IMR-90 (cell line): Measurements from ENCODE around the gene BHLHE23. TPM values are rescaled to one million over a fixed set of nuclear protein-coding genes. Genes with fewer than 3 reads are reported as not detected.

ENCODE experiments used
- ATAC-seq: fragments of 200-7000 bp; cut with Tn5 transposase; 2 replicates; pipeline ENCODE4 v1.9.1; 2020; ENCODE audit warnings: low read depth, mild to moderate bottlenecking, moderate library complexity
- BruUV-seq: library from RNA; stranded (reverse); fragments of 400-500 nt; replicated peaks from 2 replicates; lab custom pipeline; 2021; lab: Mats Ljungman, UMichigan
- CTCF ChIA-PET: fragments of 300-600 bp; formaldehyde crosslinking; extraction: SDS; loops from one replicate; lab custom pipeline; 2021; ENCODE audit warnings: antibody characterized with exemption; lab: Yijun Ruan, JAX
- POLR2A ChIA-PET: fragments of 300-600 bp; sonication (Branson Sonifier 250); formaldehyde crosslinking; loops from one replicate; lab custom pipeline; 2022; ENCODE audit warnings: antibody characterized with exemption; ENCODE audit not compliant: unreplicated experiment; lab: Charles Lee
- DNase-seq: peaks from one replicate; pipeline ENCODE4 v3.0.0; 2013
- H2AFZ ChIP-seq: replicated peaks from 2 replicates; pipeline ENCODE3; 2013; ENCODE audit warnings: low read length, mild to moderate bottlenecking; ENCODE audit not compliant: poor library complexity
- H2AK5ac ChIP-seq: 2 replicates; pipeline ENCODE4 v1.6.1; 2013; ENCODE audit warnings: low read depth, low read length, inconsistent platforms
- H2AK9ac ChIP-seq: replicated peaks from 2 replicates; pipeline ENCODE3; 2013; ENCODE audit warnings: mild to moderate bottlenecking, low read depth, low read length, moderate library complexity; ENCODE audit not compliant: poor library complexity
- H2BK120ac ChIP-seq: 2 replicates; pipeline ENCODE4 v1.6.1; 2013; ENCODE audit warnings: low read depth, low read length, inconsistent platforms
- H2BK15ac ChIP-seq: 3 replicates; pipeline ENCODE4 v1.6.1; 2013; ENCODE audit warnings: low read depth, low read length, inconsistent platforms
- H2BK20ac ChIP-seq: 2 replicates; pipeline ENCODE4 v1.6.1; 2013; ENCODE audit warnings: low read depth, mild to moderate bottlenecking, inconsistent platforms, low read length, moderate library complexity
- H2BK5ac ChIP-seq: 2 replicates; pipeline ENCODE4 v1.6.1; 2013; ENCODE audit warnings: mild to moderate bottlenecking, low read depth, low read length, inconsistent platforms; ENCODE audit not compliant: poor library complexity, severe bottlenecking
- H3K14ac ChIP-seq: replicated peaks from 2 replicates; pipeline ENCODE4 v1.6.1; 2013; ENCODE audit warnings: low read depth, low read length, inconsistent platforms
- H3K18ac ChIP-seq: 2 replicates; pipeline ENCODE4 v1.6.1; 2013; ENCODE audit warnings: low read depth, low read length, control low read depth
- H3K23ac ChIP-seq: 2 replicates; pipeline ENCODE4 v1.6.1; 2013; ENCODE audit warnings: low read depth, low read length, inconsistent platforms
- H3K27ac ChIP-seq: 2 replicates; pipeline ENCODE4 v1.5.1; 2013; ENCODE audit warnings: mild to moderate bottlenecking, control low read depth, low read length; ENCODE audit not compliant: insufficient read depth
- H3K27me3 ChIP-seq: 2 replicates; pipeline ENCODE4 v1.6.1; 2013; ENCODE audit warnings: low read length; ENCODE audit not compliant: control insufficient read depth, insufficient read depth
- H3K36me3 ChIP-seq: 2 replicates; pipeline ENCODE4 v1.6.1; 2013; ENCODE audit warnings: low read length, mixed read lengths; ENCODE audit not compliant: control insufficient read depth, insufficient read depth
- H3K4ac ChIP-seq: 2 replicates; pipeline ENCODE4 v1.6.1; 2013; ENCODE audit warnings: low read depth, low read length, inconsistent platforms
- H3K4me1 ChIP-seq: 2 replicates; pipeline ENCODE4 v1.6.1; 2013; ENCODE audit warnings: low read length, mixed read lengths; ENCODE audit not compliant: control insufficient read depth, insufficient read depth
- H3K4me2 ChIP-seq: 2 replicates; pipeline ENCODE4 v1.6.1; 2013; ENCODE audit warnings: low read depth, mild to moderate bottlenecking, control low read depth, low read length, moderate library complexity
- H3K4me3 ChIP-seq: 2 replicates; pipeline ENCODE4 v1.5.1; 2013; ENCODE audit warnings: low read depth, mild to moderate bottlenecking, control low read depth, low read length, moderate library complexity; ENCODE audit not compliant: insufficient read depth
- H3K56ac ChIP-seq: 2 replicates; pipeline ENCODE4 v1.6.1; 2013; ENCODE audit warnings: low read length, inconsistent platforms; ENCODE audit not compliant: insufficient read depth; ENCODE audit errors: extremely low read depth
- H3K79me1 ChIP-seq, 2 experiments: 2 replicates each; pipeline ENCODE4 v1.6.1; 2013; ENCODE audit warnings: low read length in 2 of 2, inconsistent platforms in 1 of 2, low read depth in 1 of 2
- H3K9ac ChIP-seq: 2 replicates; pipeline ENCODE4 v1.6.1; 2013; ENCODE audit warnings: low read depth, low read length, control low read depth
- H3K9me1 ChIP-seq: 2 replicates; pipeline ENCODE4 v1.6.1; 2013; ENCODE audit warnings: low read length, inconsistent platforms; ENCODE audit not compliant: insufficient read depth
- H3K9me3 ChIP-seq: 2 replicates; pipeline ENCODE4 v1.6.1; 2013; ENCODE audit warnings: low read length; ENCODE audit not compliant: control insufficient read depth, insufficient read depth
- H4K20me1 ChIP-seq: 2 replicates; pipeline ENCODE4 v1.6.1; 2013; ENCODE audit warnings: low read length, inconsistent platforms; ENCODE audit not compliant: insufficient read depth
- H4K5ac ChIP-seq: 2 replicates; pipeline ENCODE4 v1.6.1; 2013; ENCODE audit warnings: mild to moderate bottlenecking, low read depth, low read length, control low read depth
- H4K8ac ChIP-seq, 2 experiments: 2 replicates each; pipeline ENCODE4 v1.6.1; 2013; ENCODE audit warnings: low read depth in 2 of 2, low read length in 2 of 2, control low read depth in 1 of 2, inconsistent platforms in 1 of 2
- H4K91ac ChIP-seq: 2 replicates; pipeline ENCODE4 v1.6.1; 2013; ENCODE audit warnings: low read depth, low read length, inconsistent platforms; ENCODE audit not compliant: insufficient read depth
- CHD1 ChIP-seq: IDR thresholded peaks from 2 replicates; pipeline ENCODE4 v1.6.1; 2012; ENCODE audit warnings: low read depth, low read length, improper control_type of control experiment
- MAFK ChIP-seq: IDR thresholded peaks from 2 replicates; pipeline ENCODE4 v1.6.1; 2012; ENCODE audit warnings: low read depth, low read length, improper control_type of control experiment
- MAZ ChIP-seq: IDR thresholded peaks from 2 replicates; pipeline ENCODE4 v1.6.1; 2012; ENCODE audit warnings: low read depth, mild to moderate bottlenecking, low read length, improper control_type of control experiment, moderate library complexity, borderline replicate concordance
- MXI1 ChIP-seq: IDR thresholded peaks from 2 replicates; pipeline ENCODE4 v1.6.1; 2012; ENCODE audit warnings: low read depth, mild to moderate bottlenecking, low read length, moderate library complexity, borderline replicate concordance
- NFE2L2 ChIP-seq: fragments of 150-350 bp; IDR thresholded peaks from 2 replicates; pipeline ENCODE4 v1.6.1; 2016; ENCODE audit warnings: low read depth, mild to moderate bottlenecking, low read length
- RFX5 ChIP-seq: IDR thresholded peaks from 2 replicates; pipeline ENCODE4 v1.8.0; 2012; ENCODE audit warnings: low read depth, mild to moderate bottlenecking, low read length, moderate library complexity
- WGBS, 2 experiments: methylation state at CpG; one replicate each; pipeline versions ENCODE4 v1.1.5 to v1.1.7; 2013; ENCODE audit warnings: missing lambda C conversion rate in 2 of 2; ENCODE audit not compliant: insufficient read length in 1 of 2; ENCODE audit errors: extremely low coverage in 2 of 2; 5-methylcytosine and 5-hydroxymethylcytosine counted together
- dilution Hi-C: fragments of 300-500 bp; cut with HindIII; formaldehyde crosslinking; loops from one replicate; pipeline ENCODE4 v1.14.3; 2018; ENCODE audit warnings: low sequenced_read_pairs; ENCODE audit not compliant: unreplicated experiment
- in situ Hi-C: fragments of 300-500 bp; cut with MboI; formaldehyde crosslinking; loops from 3 replicates; pipeline ENCODE4 v1.14.3; 2019; ENCODE audit warnings: low sequenced_read_pairs, inconsistent platforms, mixed read lengths
- intact Hi-C: fragments of 100-400 bp; cut with micrococcal nuclease; formaldehyde crosslinking; loops from 2 replicates; pipeline ENCODE4 v1.10.0; 2022
- polyA plus RNA-seq, 3 experiments: library from polyadenylated mRNA; depleted of rRNA; stranded (reverse); fragments of >200 nt; gene quantifications; 2 replicates each; pipeline ENCODE4 v1.2.3, GENCODE V29; 2012; ENCODE audit warnings: low replicate concordance in 1 of 3
- total RNA-seq: library from RNA; depleted of rRNA; stranded (reverse); fragments of >200 nt; gene quantifications from 2 replicates; pipeline ENCODE4 v1.2.3, GENCODE V29; 2012
- TF ChIP-seq, protein P1 (sequence below): fragments of 150-350 bp; IDR thresholded peaks from 2 replicates; pipeline ENCODE4 v1.6.1; 2016; ENCODE audit warnings: low read depth, mild to moderate bottlenecking, low read length, moderate library complexity, borderline replicate concordance
- TF ChIP-seq, protein P2 (sequence below): conservative IDR thresholded peaks from 2 replicates; pipeline ENCODE4 v1.5.1; 2012; ENCODE audit warnings: mild to moderate bottlenecking, low read depth, low read length, improper control_type of control experiment

Gene BHLHE23
- total and polyA plus RNA-seq, 2 of the 4 experiments (the other 2 are of a cell fraction) = not detected

DNA sequence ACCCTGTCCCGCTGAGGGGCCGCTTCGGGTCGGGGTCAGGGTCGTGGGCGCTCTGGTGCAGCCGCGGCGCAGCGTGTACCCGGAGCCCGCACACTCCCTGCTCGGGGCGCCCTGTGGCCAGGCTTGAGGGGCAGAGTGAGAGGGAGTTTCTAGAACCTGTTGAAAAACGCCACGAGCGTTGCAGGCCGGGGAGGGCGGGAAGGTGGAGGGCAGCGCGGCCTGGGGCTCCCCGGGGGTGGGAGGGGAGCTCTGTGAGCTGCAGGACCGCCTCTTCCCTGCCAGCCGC, 539 bp upstream of the BHLHE23 start:
- no peaks in the 10 kb centered on the region for H3K79me1 ChIP-seq
- no peak overlapping the region for H3K56ac ChIP-seq
- BruUV-seq = no TSS peak
- no peak overlapping the region for H3K4me2 ChIP-seq
- intact Hi-C loops = loop anchor here (5.0 kb wide), 1 partner anchor 200 kb away; no protein-coding TSS in a partner anchor
- H3K4me1 ChIP-seq = no peaks in the 10 kb centered on the region
- no peaks in the 10 kb centered on the region for H3K36me3 ChIP-seq
- no peak overlapping the region for H2BK20ac ChIP-seq
- CTCF ChIA-PET = no interaction called here
- H2AFZ ChIP-seq = no peak overlapping the region
- no peak overlapping the region for H3K4me3 ChIP-seq
- H3K14ac ChIP-seq = no peak overlapping the region
- DNase-seq = no peak
- no peak overlapping the region for H2BK5ac ChIP-seq
- H4K5ac ChIP-seq = no peak overlapping the region
- TF ChIP-seq MAZ (no peak), MAFK (no peak), NFE2L2 (no peak), MXI1 (no peak), RFX5 (no peak), CHD1 (no peak)
- TF ChIP-seq, protein P1, sequence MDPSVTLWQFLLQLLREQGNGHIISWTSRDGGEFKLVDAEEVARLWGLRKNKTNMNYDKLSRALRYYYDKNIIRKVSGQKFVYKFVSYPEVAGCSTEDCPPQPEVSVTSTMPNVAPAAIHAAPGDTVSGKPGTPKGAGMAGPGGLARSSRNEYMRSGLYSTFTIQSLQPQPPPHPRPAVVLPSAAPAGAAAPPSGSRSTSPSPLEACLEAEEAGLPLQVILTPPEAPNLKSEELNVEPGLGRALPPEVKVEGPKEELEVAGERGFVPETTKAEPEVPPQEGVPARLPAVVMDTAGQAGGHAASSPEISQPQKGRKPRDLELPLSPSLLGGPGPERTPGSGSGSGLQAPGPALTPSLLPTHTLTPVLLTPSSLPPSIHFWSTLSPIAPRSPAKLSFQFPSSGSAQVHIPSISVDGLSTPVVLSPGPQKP = no peak
- TF ChIP-seq, protein P2, sequence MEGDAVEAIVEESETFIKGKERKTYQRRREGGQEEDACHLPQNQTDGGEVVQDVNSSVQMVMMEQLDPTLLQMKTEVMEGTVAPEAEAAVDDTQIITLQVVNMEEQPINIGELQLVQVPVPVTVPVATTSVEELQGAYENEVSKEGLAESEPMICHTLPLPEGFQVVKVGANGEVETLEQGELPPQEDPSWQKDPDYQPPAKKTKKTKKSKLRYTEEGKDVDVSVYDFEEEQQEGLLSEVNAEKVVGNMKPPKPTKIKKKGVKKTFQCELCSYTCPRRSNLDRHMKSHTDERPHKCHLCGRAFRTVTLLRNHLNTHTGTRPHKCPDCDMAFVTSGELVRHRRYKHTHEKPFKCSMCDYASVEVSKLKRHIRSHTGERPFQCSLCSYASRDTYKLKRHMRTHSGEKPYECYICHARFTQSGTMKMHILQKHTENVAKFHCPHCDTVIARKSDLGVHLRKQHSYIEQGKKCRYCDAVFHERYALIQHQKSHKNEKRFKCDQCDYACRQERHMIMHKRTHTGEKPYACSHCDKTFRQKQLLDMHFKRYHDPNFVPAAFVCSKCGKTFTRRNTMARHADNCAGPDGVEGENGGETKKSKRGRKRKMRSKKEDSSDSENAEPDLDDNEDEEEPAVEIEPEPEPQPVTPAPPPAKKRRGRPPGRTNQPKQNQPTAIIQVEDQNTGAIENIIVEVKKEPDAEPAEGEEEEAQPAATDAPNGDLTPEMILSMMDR = no peak
- in situ Hi-C loops = loop anchor here (25.0 kb wide), 1 partner anchor 320 kb away; no protein-coding TSS in a partner anchor
- no peak for ATAC-seq
- H2AK5ac ChIP-seq = no peak overlapping the region
- dilution Hi-C loops = no loop called here
- H4K8ac ChIP-seq = no peak overlapping the region
- 0 out of 2 replicates have a peak, but pooled peaks cover 4% of the 10 kb centered on the region for H4K20me1 ChIP-seq
- H3K9ac ChIP-seq = no peak overlapping the region
- H3K4ac ChIP-seq = no peak overlapping the region
- H3K18ac ChIP-seq = no peak overlapping the region
- H2AK9ac ChIP-seq = no peak overlapping the region
- peaks cover 90% of the 10 kb centered on the region for H3K27me3 ChIP-seq
- no peak overlapping the region for H2BK120ac ChIP-seq
- no peak overlapping the region for H4K91ac ChIP-seq
- H3K23ac ChIP-seq = no peak overlapping the region
- POLR2A ChIA-PET = no interaction called here
- WGBS, 2 experiments = 1% methylated on average over 13 of the region's 24 CpGs; no CpG with 5 or more reads in 1 of the 2 experiments
- H3K9me3 ChIP-seq = peaks cover 2% of the 10 kb centered on the region; the same call in 1 of the 2 replicates
- H3K9me1 ChIP-seq = no peaks in the 10 kb centered on the region
- H3K27ac ChIP-seq = no peak overlapping the region
- no peak overlapping the region for H2BK15ac ChIP-seq
